CD4-positive, alpha-beta T cell treated with Interleukin-15 for 4 hours (primary cell): ENCODE measurements around the gene HAGHL.
"Not testable (repeated sequence)": the region's sequence is repeated elsewhere in the genome, so short reads cannot be mapped to it uniquely, and the experiment has no call there.

Source experiments
- DNase-seq: peaks from one replicate; pipeline ENCODE4 v3.0.0-alpha.2; 2020; ENCODE audit warnings: low spot score

The HAGHL gene

GRCh38 chr16:772959-773358, 46.1 kb downstream of the HAGHL start:
- DNase-seq, result no peak

- DNase-seq, result no peak
Observed at GRCh38 chr16:774086-775001, 47.4 kb downstream of the HAGHL start.

GRCh38 chr16:775236-775796, 48.4 kb downstream of the HAGHL start:
- no peak for DNase-seq

- DNase-seq, result not testable (repeated sequence)
Observed at GRCh38 chr16:776298-776697, 49.4 kb downstream of the HAGHL start.

- no peak for DNase-seq
Observed at GRCh38 chr16:776824-777223, 49.9 kb downstream of the HAGHL start.

- DNase-seq, result no peak
Observed at GRCh38 chr16:777826-778225, 50.9 kb downstream of the HAGHL start.

- DNase-seq, result no peak
Observed at GRCh38 chr16:778447-778846, 51.5 kb downstream of the HAGHL start.

- no peak for DNase-seq
Observed at GRCh38 chr16:778909-779527, 52.1 kb downstream of the HAGHL start.
